Parathyroid adenoma (tissue), 2 donors: ENCODE results near the gene ABTB2.

Source experiments
- H2AFZ ChIP-seq: fragments of 300-600 bp; sonication (generic); one replicate; pipeline ENCODE4 v1.7.0; 2017; ENCODE audit warnings: antibody characterized with exemption, mild to moderate bottlenecking
- H3K27ac ChIP-seq: fragments of 300-600 bp; sonication (generic); one replicate; pipeline ENCODE4 v1.7.0; 2017
- H3K27me3 ChIP-seq: fragments of 300-600 bp; sonication (generic); one replicate; pipeline ENCODE4 v1.7.0; 2017; ENCODE audit warnings: low read length; ENCODE audit not compliant: control insufficient read depth, insufficient read depth
- H3K36me3 ChIP-seq: fragments of 300-600 bp; sonication (generic); one replicate; pipeline ENCODE4 v1.7.0; 2017; ENCODE audit warnings: low read length; ENCODE audit not compliant: control insufficient read depth, insufficient read depth
- H3K4me1 ChIP-seq: fragments of 300-600 bp; sonication (generic); one replicate; pipeline ENCODE4 v1.7.0; 2017; ENCODE audit warnings: control low read depth
- H3K4me2 ChIP-seq: fragments of 300-600 bp; sonication (generic); one replicate; pipeline ENCODE4 v1.7.0; 2017; ENCODE audit warnings: low read length
- H3K4me3 ChIP-seq: fragments of 300-600 bp; sonication (generic); one replicate; pipeline ENCODE4 v1.7.0; 2017; ENCODE audit warnings: low read depth, low read length
- H3K79me2 ChIP-seq: fragments of 300-600 bp; sonication (generic); one replicate; pipeline ENCODE4 v1.7.0; 2017; ENCODE audit warnings: control low read depth
- H3K9ac ChIP-seq: fragments of 300-600 bp; sonication (generic); one replicate; pipeline ENCODE4 v1.7.0; 2017; ENCODE audit warnings: mild to moderate bottlenecking
- H3K9me3 ChIP-seq: fragments of 300-600 bp; sonication (generic); one replicate; pipeline ENCODE4 v1.7.0; 2017; ENCODE audit warnings: low read length; ENCODE audit not compliant: control insufficient read depth
- CTCF ChIP-seq: fragments of 300-600 bp; sonication (generic); IDR thresholded peaks from one replicate; pipeline ENCODE4 v1.7.0; 2017; ENCODE audit warnings: antibody characterized with exemption, mild to moderate bottlenecking
- donor health status: primary hyperparathyroidism.

The ABTB2 gene

GRCh38 chr11:34150494-34151151 is 207.2 kb downstream of the ABTB2 start:
- Histone ChIP-seq H3K4me2 (no peak overlapping the region), H3K4me1 (no peaks in the 10 kb centered on the region), H3K4me3 (no peak overlapping the region), H3K27ac (no peak overlapping the region), H3K27me3 (no peaks in the 10 kb centered on the region), H3K79me2 (no peaks in the 10 kb centered on the region), H3K9ac (no peak overlapping the region), H3K36me3 (no peaks in the 10 kb centered on the region), H2AFZ (no peak overlapping the region), H3K9me3 (no peaks in the 10 kb centered on the region)
- TF ChIP-seq CTCF, result no peak

- H3K27me3 ChIP-seq, result no peaks in the 10 kb centered on the region
- no peak overlapping the region for H2AFZ ChIP-seq
- H3K27ac ChIP-seq, result no peak overlapping the region
- no peaks in the 10 kb centered on the region for H3K4me1 ChIP-seq
- no peaks in the 10 kb centered on the region for H3K79me2 ChIP-seq
- H3K9ac ChIP-seq, result no peak overlapping the region
- no peak overlapping the region for H3K4me3 ChIP-seq
- no peak overlapping the region for H3K4me2 ChIP-seq
- H3K9me3 ChIP-seq, result no peaks in the 10 kb centered on the region
- no peak for TF ChIP-seq CTCF
- no peaks in the 10 kb centered on the region for H3K36me3 ChIP-seq
Measured at GRCh38 chr11:34149786-34150185, 208.0 kb downstream of the ABTB2 start.

DNA sequence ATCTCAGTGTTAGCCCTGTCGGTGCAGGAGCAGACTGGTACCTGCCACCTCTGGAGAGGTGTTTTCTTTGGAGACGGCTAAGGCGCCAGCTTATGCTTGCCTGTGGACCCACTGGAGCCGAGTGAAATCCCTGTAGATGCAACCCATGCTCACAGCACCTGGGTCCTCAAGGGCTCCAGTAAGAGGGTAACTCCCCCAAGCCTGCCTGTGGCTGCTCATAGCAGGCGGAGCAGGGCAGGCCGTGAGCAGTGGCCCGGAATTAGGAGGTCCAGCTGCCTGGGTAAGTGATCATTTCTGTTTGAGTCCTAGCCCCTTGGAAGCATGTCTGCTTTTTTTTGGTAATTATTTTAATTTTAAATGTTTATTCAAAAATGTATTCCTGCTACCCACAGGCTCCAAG is 208.5 kb downstream of the ABTB2 start:
- no peak for TF ChIP-seq CTCF
- no peaks in the 10 kb centered on the region for H3K4me1 ChIP-seq
- no peak overlapping the region for H3K4me3 ChIP-seq
- no peak overlapping the region for H2AFZ ChIP-seq
- no peaks in the 10 kb centered on the region for H3K36me3 ChIP-seq
- H3K9me3 ChIP-seq, result no peaks in the 10 kb centered on the region
- no peak overlapping the region for H3K9ac ChIP-seq
- no peak overlapping the region for H3K4me2 ChIP-seq
- H3K79me2 ChIP-seq, result no peaks in the 10 kb centered on the region
- H3K27ac ChIP-seq, result no peak overlapping the region
- no peaks in the 10 kb centered on the region for H3K27me3 ChIP-seq

GRCh38 chr11:34148504-34149165 is 209.2 kb downstream of the ABTB2 start:
- no peak for TF ChIP-seq CTCF
- Histone ChIP-seq H3K4me3 (no peak overlapping the region), H3K27ac (no peak overlapping the region), H2AFZ (no peak overlapping the region), H3K36me3 (no peaks in the 10 kb centered on the region), H3K79me2 (no peaks in the 10 kb centered on the region), H3K4me1 (no peaks in the 10 kb centered on the region), H3K4me2 (no peak overlapping the region), H3K9me3 (no peaks in the 10 kb centered on the region), H3K27me3 (no peaks in the 10 kb centered on the region), H3K9ac (no peak overlapping the region)

DNA sequence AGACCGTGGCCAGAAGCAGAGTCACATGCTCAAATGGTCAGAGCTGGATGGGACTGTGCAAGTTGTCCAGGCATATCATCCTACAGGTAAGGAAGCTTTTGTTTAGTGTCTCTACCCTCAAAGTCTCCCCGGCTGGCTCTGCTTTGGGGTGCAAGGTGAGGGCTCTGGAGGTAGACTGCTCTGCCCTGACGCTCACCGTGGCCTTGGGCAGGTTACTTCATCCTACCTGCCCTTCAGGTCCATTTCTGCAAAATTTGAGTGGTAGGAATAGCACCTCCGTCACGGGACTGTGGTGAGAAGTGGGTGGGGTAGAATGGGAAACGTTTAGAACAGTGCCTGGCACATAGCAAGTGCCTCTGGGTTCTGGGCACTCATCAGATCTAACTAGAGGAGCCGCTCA is 210.2 kb downstream of the ABTB2 start:
- Histone ChIP-seq H3K27ac (no peak overlapping the region), H2AFZ (no peak overlapping the region), H3K9ac (no peak overlapping the region), H3K4me3 (no peak overlapping the region), H3K36me3 (no peaks in the 10 kb centered on the region), H3K4me1 (no peaks in the 10 kb centered on the region), H3K4me2 (no peak overlapping the region), H3K27me3 (no peaks in the 10 kb centered on the region), H3K9me3 (no peaks in the 10 kb centered on the region), H3K79me2 (no peaks in the 10 kb centered on the region)
- TF ChIP-seq CTCF, result no peak
